ENCODE results near the gene LAMB4.

DNA sequence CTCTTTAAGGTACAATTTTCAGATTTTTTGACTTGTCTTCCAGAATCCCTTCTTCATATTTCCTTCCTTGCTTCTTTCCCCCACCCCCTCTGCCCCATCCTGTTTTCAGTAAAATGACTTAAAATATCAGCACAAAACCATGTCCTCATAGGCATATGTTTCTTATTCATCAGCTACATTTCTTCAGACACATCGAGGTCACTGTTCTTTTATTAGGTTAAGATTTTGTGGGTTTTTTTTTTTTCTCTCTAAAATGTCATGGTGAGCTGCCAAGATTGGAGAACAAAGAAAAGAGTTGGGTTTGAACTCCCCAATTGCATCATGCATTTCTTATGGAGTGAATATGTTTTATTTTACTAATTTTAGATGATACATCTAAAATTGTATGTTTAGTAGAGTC is 35.8 kb downstream of the LAMB4 start:
- TF ChIP-seq, protein P1, sequence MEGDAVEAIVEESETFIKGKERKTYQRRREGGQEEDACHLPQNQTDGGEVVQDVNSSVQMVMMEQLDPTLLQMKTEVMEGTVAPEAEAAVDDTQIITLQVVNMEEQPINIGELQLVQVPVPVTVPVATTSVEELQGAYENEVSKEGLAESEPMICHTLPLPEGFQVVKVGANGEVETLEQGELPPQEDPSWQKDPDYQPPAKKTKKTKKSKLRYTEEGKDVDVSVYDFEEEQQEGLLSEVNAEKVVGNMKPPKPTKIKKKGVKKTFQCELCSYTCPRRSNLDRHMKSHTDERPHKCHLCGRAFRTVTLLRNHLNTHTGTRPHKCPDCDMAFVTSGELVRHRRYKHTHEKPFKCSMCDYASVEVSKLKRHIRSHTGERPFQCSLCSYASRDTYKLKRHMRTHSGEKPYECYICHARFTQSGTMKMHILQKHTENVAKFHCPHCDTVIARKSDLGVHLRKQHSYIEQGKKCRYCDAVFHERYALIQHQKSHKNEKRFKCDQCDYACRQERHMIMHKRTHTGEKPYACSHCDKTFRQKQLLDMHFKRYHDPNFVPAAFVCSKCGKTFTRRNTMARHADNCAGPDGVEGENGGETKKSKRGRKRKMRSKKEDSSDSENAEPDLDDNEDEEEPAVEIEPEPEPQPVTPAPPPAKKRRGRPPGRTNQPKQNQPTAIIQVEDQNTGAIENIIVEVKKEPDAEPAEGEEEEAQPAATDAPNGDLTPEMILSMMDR (IDR thresholded peaks at IDR 0.05; ENCODE audit: low read length): no peak
- TF ChIP-seq EZH2 (IDR thresholded peaks at IDR 0.05; ENCODE audit: borderline replicate concordance, low read length): no peak

Data from OCI-LY1 (cell line).